HepG2 (cell line): Measurements from ENCODE around the gene ADORA2B. TPM values are rescaled to one million over a fixed set of nuclear protein-coding genes. Genes with fewer than 3 reads are reported as not detected.
A peak's percentile ranks its signal among the peaks of the same experiment; 100 is the strongest.

Experiments
- DPF2 ChIP-seq: sonication (generic); formaldehyde crosslinking; IDR thresholded peaks from 2 replicates; pipeline ENCODE4 v1.4.0; 2020; ENCODE audit warnings: mild to moderate bottlenecking, low read depth, missing genetic modification reagents, borderline replicate concordance
- DR1 ChIP-seq: sonication (generic); formaldehyde crosslinking; IDR thresholded peaks from 2 replicates; pipeline ENCODE4 v1.8.0; 2021; ENCODE audit warnings: mild to moderate bottlenecking, missing genetic modification reagents, inconsistent platforms
- MNT ChIP-seq: fragments of 450-650 bp; IDR thresholded peaks from 2 replicates; pipeline ENCODE4 v1.6.1; 2016
- PAXIP1 ChIP-seq: sonication (generic); formaldehyde crosslinking; conservative IDR thresholded peaks from 2 replicates; pipeline ENCODE4 v1.4.0; 2020; ENCODE audit warnings: mild to moderate bottlenecking, missing genetic modification reagents, moderate library complexity
- PCBP1 ChIP-seq: fragments of 200-400 bp; formaldehyde crosslinking; IDR thresholded peaks from 2 replicates; pipeline ENCODE4 v1.6.1; 2017; ENCODE audit warnings: mild to moderate bottlenecking, low read depth, low read length, borderline replicate concordance
- RNF219 ChIP-seq: sonication (generic); formaldehyde crosslinking; IDR thresholded peaks from 2 replicates; pipeline ENCODE4 v1.5.0; 2020; ENCODE audit warnings: mild to moderate bottlenecking, missing genetic modification reagents
- SPEN ChIP-seq: sonication (generic); formaldehyde crosslinking; IDR thresholded peaks from 2 replicates; pipeline ENCODE4 v1.5.1; 2020; ENCODE audit warnings: low read depth, mild to moderate bottlenecking, missing genetic modification reagents
- THAP11 ChIP-seq: IDR thresholded peaks from 2 replicates; pipeline ENCODE4 v1.6.1; 2016; ENCODE audit warnings: missing biosample characterization, missing genetic modification reagents
- XRCC5 ChIP-seq: fragments of 200-400 bp; formaldehyde crosslinking; optimal IDR thresholded peaks from 2 replicates; pipeline ENCODE3; 2017; ENCODE audit warnings: mild to moderate bottlenecking, low read length
- ZFX ChIP-seq: sonication (generic); formaldehyde crosslinking; IDR thresholded peaks from 2 replicates; pipeline ENCODE4 v1.4.0; 2020; ENCODE audit warnings: mild to moderate bottlenecking, low read depth, missing genetic modification reagents, moderate library complexity
- ZGPAT ChIP-seq: IDR thresholded peaks from 2 replicates; pipeline ENCODE4 v1.6.1; 2016; ENCODE audit warnings: mild to moderate bottlenecking
- ZNF251 ChIP-seq: sonication (generic); formaldehyde crosslinking; IDR thresholded peaks from 2 replicates; pipeline ENCODE4 v1.9.0; 2021; ENCODE audit warnings: mild to moderate bottlenecking, missing genetic modification reagents
- ZNF276 ChIP-seq: sonication (generic); formaldehyde crosslinking; IDR thresholded peaks from 2 replicates; pipeline ENCODE4 v1.4.0; 2020; ENCODE audit warnings: mild to moderate bottlenecking, low read depth, missing genetic modification reagents
- ZNF362 ChIP-seq: sonication (generic); formaldehyde crosslinking; IDR thresholded peaks from 2 replicates; pipeline ENCODE4 v1.4.0; 2020; ENCODE audit warnings: missing genetic modification reagents, mild to moderate bottlenecking, borderline replicate concordance
- ZNF564 ChIP-seq: sonication (generic); formaldehyde crosslinking; IDR thresholded peaks from 2 replicates; pipeline ENCODE4 v1.8.1; 2023; ENCODE audit warnings: mild to moderate bottlenecking, missing genetic modification reagents
- ZNF652 ChIP-seq: IDR thresholded peaks from 2 replicates; pipeline ENCODE4 v1.6.1; 2016; ENCODE audit warnings: low read depth, borderline replicate concordance
- polyA plus RNA-seq, 8 experiments: library from polyadenylated mRNA; depleted of rRNA in 3 of 8; stranded (reverse) in 7 of 8; unstranded in 1 of 8; fragments of >200 nt; fragmentation: Illumina TruSeq in 4 of 8; extraction: Trizol in 4 of 8; gene quantifications; 2 replicates each; pipeline versions ENCODE4 v1.2.1 to v1.2.3, GENCODE V29; 2011 to 2016; ENCODE audit warnings: low read depth in 4 of 8, missing spikeins in 1 of 8, mixed read lengths in 1 of 8; ENCODE audit not compliant: insufficient read depth in 1 of 8
- total RNA-seq, 5 experiments: library from RNA; depleted of rRNA; stranded (reverse); fragments of >200 nt; fragmentation: Illumina TruSeq; extraction: Trizol; gene quantifications; 2 replicates each; pipeline ENCODE4 v1.2.3, GENCODE V29; 2016; ENCODE audit warnings: low read depth in 1 of 5

ADORA2B gene
- total and polyA plus RNA-seq, 2 of the 13 experiments (the other 11 are each of a cell fraction or from before 2014, with no cell fraction given): 10.4 to 20.0 TPM

- no peak for TF ChIP-seq PCBP1
- TF ChIP-seq ZNF652: no peak
- no peak for TF ChIP-seq ZNF362 (CRISPR knock-in tag)
- TF ChIP-seq MNT: no peak
- peak; percentile 70 for TF ChIP-seq PAXIP1 (CRISPR knock-in tag)
- TF ChIP-seq RNF219 (CRISPR knock-in tag): no peak
- TF ChIP-seq ZNF564: no peak
- no peak for TF ChIP-seq ZNF276 (CRISPR knock-in tag)
- peak; percentile 39; the same call in 1 of the 2 replicates for TF ChIP-seq SPEN
- 0 out of 2 replicates have a peak, but pooled peaks have one; percentile 31 for TF ChIP-seq THAP11
- TF ChIP-seq DR1 (CRISPR knock-in tag): no peak
- TF ChIP-seq ZGPAT: peak; percentile 41; the same call in 1 of the 2 replicates
- TF ChIP-seq XRCC5: peak; percentile 24
- TF ChIP-seq ZNF251 (CRISPR knock-in tag): no peak
- peak; percentile 58; the same call in 1 of the 2 replicates for TF ChIP-seq DPF2 (CRISPR knock-in tag)
- peak; percentile 69; the same call in 1 of the 2 replicates for TF ChIP-seq ZFX (CRISPR knock-in tag)
Measured at GRCh38 chr17:15966183-15966878, 21.4 kb downstream of the ADORA2B start (continued).
